Calu3 (cell line): ENCODE measurements around the gene MDFI. TPM values are rescaled to one million over a fixed set of nuclear protein-coding genes. Genes with fewer than 3 reads are reported as not detected.

Source experiments
- BruUV-seq: library from RNA; stranded (reverse); fragments of 400-500 nt; replicated peaks from 2 replicates; lab custom pipeline; 2021; lab: Mats Ljungman, UMichigan
- CTCF ChIA-PET: fragments of 300-600 bp; sonication (Branson Sonifier 250); formaldehyde crosslinking; loops from one replicate; lab custom pipeline; 2022; ENCODE audit warnings: antibody characterized with exemption; lab: Charles Lee
- DNase-seq: peaks from one replicate; pipeline ENCODE4 v3.0.0; 2022
- H3K27ac Mint-ChIP-seq: one replicate; pipeline ENCODE4 v1.8.0; 2022; ENCODE audit warnings: mixed read lengths; ENCODE audit not compliant: unreplicated experiment
- H3K27me3 Mint-ChIP-seq: one replicate; pipeline ENCODE4 v1.8.0; 2022; ENCODE audit warnings: mixed read lengths; ENCODE audit not compliant: unreplicated experiment
- H3K36me3 Mint-ChIP-seq: one replicate; pipeline ENCODE4 v1.8.0; 2022; ENCODE audit warnings: mild to moderate bottlenecking, moderate library complexity, mixed read lengths; ENCODE audit not compliant: insufficient read depth, unreplicated experiment
- H3K4me1 Mint-ChIP-seq: one replicate; pipeline ENCODE4 v1.8.0; 2022; ENCODE audit warnings: mild to moderate bottlenecking, low read depth, mixed read lengths; ENCODE audit not compliant: unreplicated experiment
- H3K4me3 Mint-ChIP-seq: one replicate; pipeline ENCODE4 v1.8.0; 2022; ENCODE audit warnings: mild to moderate bottlenecking, low read depth, moderate library complexity, mixed read lengths; ENCODE audit not compliant: unreplicated experiment
- H3K9me3 Mint-ChIP-seq: one replicate; pipeline ENCODE4 v1.8.0; 2022; ENCODE audit warnings: low read depth, mixed read lengths; ENCODE audit not compliant: unreplicated experiment
- CTCF ChIP-seq: fragments of 200-600 bp; IDR thresholded peaks from one replicate; pipeline ENCODE4 v1.8.0; 2022; ENCODE audit warnings: antibody characterized with exemption; ENCODE audit not compliant: unreplicated experiment
- intact Hi-C: fragments of 100-400 bp; cut with micrococcal nuclease; formaldehyde crosslinking; loops from one replicate; pipeline ENCODE4 v1.10.0; 2022; ENCODE audit not compliant: unreplicated experiment
- total RNA-seq: library from RNA; stranded (reverse); gene quantifications from 2 replicates; pipeline ENCODE4 v1.2.3, GENCODE V29; 2022

Gene MDFI
- total RNA-seq, 1 experiment from 2014 or later = 19.7 TPM

GRCh38 chr6:41651962-41652657, 13.8 kb downstream of the MDFI start:
- intact Hi-C loops = no loop called here
- no TSS peak for BruUV-seq
- no peak for TF ChIP-seq CTCF
- peaks cover 5% of the 10 kb centered on the region for H3K36me3 Mint-ChIP-seq
- H3K27me3 Mint-ChIP-seq = peaks cover 2% of the 10 kb centered on the region
- no peak for DNase-seq
- CTCF ChIA-PET = interaction anchor here (0.7 to 0.9 kb wide), 2 partner anchors 20 to 83 kb away, joined by 3 to 10 read pairs; no protein-coding TSS in a partner anchor
- no peaks in the 10 kb centered on the region for H3K4me1 Mint-ChIP-seq
- H3K4me3 Mint-ChIP-seq = no peak overlapping the region
- H3K9me3 Mint-ChIP-seq = no peaks in the 10 kb centered on the region
- H3K27ac Mint-ChIP-seq = no peak overlapping the region

- H3K4me3 Mint-ChIP-seq = no peak overlapping the region
- TF ChIP-seq CTCF = no peak
- H3K36me3 Mint-ChIP-seq = peaks cover 5% of the 10 kb centered on the region
- no peak for DNase-seq
- CTCF ChIA-PET = interaction anchor here (0.9 kb wide), 1 partner anchor 82 kb away, joined by 3 read pairs; no protein-coding TSS in a partner anchor
- H3K27ac Mint-ChIP-seq = no peak overlapping the region
- intact Hi-C loops = no loop called here
- no TSS peak for BruUV-seq
- peaks cover 11% of the 10 kb centered on the region for H3K27me3 Mint-ChIP-seq
- H3K9me3 Mint-ChIP-seq = no peaks in the 10 kb centered on the region
- no peaks in the 10 kb centered on the region for H3K4me1 Mint-ChIP-seq
Observed at GRCh38 chr6:41652866-41653652, 14.8 kb downstream of the MDFI start.

- Mint-ChIP-seq H3K27me3 (peaks cover 18% of the 10 kb centered on the region), H3K9me3 (no peaks in the 10 kb centered on the region), H3K4me3 (no peak overlapping the region), H3K4me1 (no peaks in the 10 kb centered on the region), H3K36me3 (peaks cover 5% of the 10 kb centered on the region), H3K27ac (no peak overlapping the region)
- no peak for DNase-seq
- TF ChIP-seq CTCF = no peak
- CTCF ChIA-PET = no interaction called here
- no TSS peak for BruUV-seq
- intact Hi-C loops = no loop called here
Observed at GRCh38 chr6:41653691-41654090, 15.4 kb downstream of the MDFI start.

GRCh38 chr6:41654151-41654697, 16.0 kb downstream of the MDFI start:
- Mint-ChIP-seq H3K36me3 (peaks cover 5% of the 10 kb centered on the region), H3K4me1 (no peaks in the 10 kb centered on the region), H3K27ac (no peak overlapping the region), H3K4me3 (no peak overlapping the region), H3K9me3 (no peaks in the 10 kb centered on the region), H3K27me3 (peaks cover 23% of the 10 kb centered on the region)
- CTCF ChIA-PET = interaction anchor here (0.6 kb wide), 1 partner anchor 526 kb away, joined by 6 read pairs; no protein-coding TSS in a partner anchor
- no peak for TF ChIP-seq CTCF
- no peak for DNase-seq
- intact Hi-C loops = no loop called here
- BruUV-seq = no TSS peak
